ENCODE measurements around the gene FZD10.

Gene FZD10

GRCh38 chr12:130162267-130162666 lies at the start of gene FZD10:
FZD10 (plus strand) TSS chr12:130162464; CDS start chr12:130162943, 479 bp downstream.
- no peak for DNase-seq

GRCh38 chr12:130114952-130115351 lies 47.3 kb upstream of the FZD10 start:
- no peak for DNase-seq

GRCh38 chr12:130115646-130116045 lies 46.6 kb upstream of the FZD10 start:
- DNase-seq: no peak

GRCh38 chr12:130116791-130117190 lies 45.5 kb upstream of the FZD10 start:
- DNase-seq: no peak

- DNase-seq: no peak
Observed at GRCh38 chr12:130117233-130117632, 45.0 kb upstream of the FZD10 start.

GRCh38 chr12:130117701-130118100 lies 44.6 kb upstream of the FZD10 start:
- no peak for DNase-seq

- DNase-seq: no peak
Observed at GRCh38 chr12:130118181-130118580, 44.1 kb upstream of the FZD10 start.

GRCh38 chr12:130119241-130119861 lies 42.9 kb upstream of the FZD10 start:
- no peak for DNase-seq

GRCh38 chr12:130120012-130120805 lies 42.1 kb upstream of the FZD10 start:
- DNase-seq: no peak

- DNase-seq: no peak
Observed at GRCh38 chr12:130121226-130122000, 40.9 kb upstream of the FZD10 start.

GRCh38 chr12:130122356-130122755 lies 39.9 kb upstream of the FZD10 start:
- DNase-seq: no peak

- no peak for DNase-seq
Observed at GRCh38 chr12:130124106-130124505, 38.2 kb upstream of the FZD10 start.

GRCh38 chr12:130124605-130125244 lies 37.5 kb upstream of the FZD10 start:
- DNase-seq: no peak

- no peak for DNase-seq
Observed at GRCh38 chr12:130126023-130126432, 36.2 kb upstream of the FZD10 start.

GRCh38 chr12:130127532-130127911 lies 34.7 kb upstream of the FZD10 start:
- no peak for DNase-seq

- no peak for DNase-seq
Observed at GRCh38 chr12:130127912-130128789, 34.1 kb upstream of the FZD10 start.

- DNase-seq: no peak
Observed at GRCh38 chr12:130128790-130129735, 33.2 kb upstream of the FZD10 start.

GRCh38 chr12:130130346-130130745 lies 31.9 kb upstream of the FZD10 start:
- no peak for DNase-seq

- no peak for DNase-seq
Observed at GRCh38 chr12:130131025-130131424, 31.2 kb upstream of the FZD10 start.

- no peak for DNase-seq
Observed at GRCh38 chr12:130131801-130132200, 30.5 kb upstream of the FZD10 start.

Measured in activated CD4-positive, alpha-beta T cell treated with anti-CD3 and anti-CD28 coated beads, Interleukin-2, amount 50 U/mL, for 16 hours (primary cell).